HEK293 (cell line): ENCODE results near the gene DOCK4.

Experiments
- CTCF ChIA-PET: fragments of 350-600 bp; formaldehyde crosslinking; extraction: SDS; loops from one replicate; lab custom pipeline; 2021; ENCODE audit warnings: antibody characterized with exemption; lab: Yijun Ruan, JAX
- POLR2A ChIA-PET: fragments of 300-600 bp; formaldehyde crosslinking; extraction: SDS; loops from one replicate; lab custom pipeline; 2020; ENCODE audit warnings: antibody characterized with exemption, inconsistent platforms; lab: Yijun Ruan, JAX
- H3K27ac ChIP-seq: fragments of 200-500 bp; sonication (Bioruptor generic); 2 replicates; pipeline ENCODE4 v1.5.1; 2014; ENCODE audit warnings: low read depth, low read length, control low read depth, inconsistent platforms; ENCODE audit errors: extremely low read depth
- H3K36me3 ChIP-seq, 2 experiments: fragments of 200-500 bp in 1 of 2; sonication (Bioruptor generic) in 1 of 2; 1 replicate in 1 of 2; 2 replicates in 1 of 2; pipeline ENCODE4 v1.5.1; 2014 to 2017; ENCODE audit warnings: inconsistent platforms in 2 of 2, low read length in 2 of 2; ENCODE audit not compliant: control insufficient read depth in 2 of 2, insufficient read depth in 1 of 2
- H3K4me1 ChIP-seq: fragments of 200-500 bp; sonication (Bioruptor generic); 2 replicates; pipeline ENCODE4 v1.5.1; 2014; ENCODE audit warnings: mild to moderate bottlenecking, low read length, inconsistent platforms; ENCODE audit not compliant: control insufficient read depth, insufficient read depth
- H3K4me3 ChIP-seq: 2 replicates; pipeline ENCODE4 v1.5.1; 2011; ENCODE audit warnings: low read depth, mild to moderate bottlenecking, control low read depth, low read length, moderate library complexity
- H3K9me3 ChIP-seq: fragments of 200-500 bp; sonication (Bioruptor generic); 2 replicates; pipeline ENCODE4 v1.5.1; 2014; ENCODE audit warnings: low read depth, low read length, inconsistent platforms; ENCODE audit not compliant: control insufficient read depth, insufficient read depth
- FEZF1 ChIP-seq: fragments of 450-650 bp; formaldehyde crosslinking; IDR thresholded peaks from 2 replicates; pipeline ENCODE4 v1.5.1; 2016; ENCODE audit warnings: missing biosample characterization, missing genetic modification characterization
- HOXD13 ChIP-seq: sonication (generic); formaldehyde crosslinking; IDR thresholded peaks from 2 replicates; pipeline ENCODE4 v1.8.0; 2022; ENCODE audit warnings: missing genetic modification reagents, borderline replicate concordance
- ZEB2 ChIP-seq: fragments of 450-650 bp; formaldehyde crosslinking; IDR thresholded peaks from 2 replicates; pipeline ENCODE4 v1.5.1; 2016; ENCODE audit warnings: missing biosample characterization, missing genetic modification characterization
- ZNF121 ChIP-seq: fragments of 450-650 bp; formaldehyde crosslinking; IDR thresholded peaks from 2 replicates; pipeline ENCODE4 v1.5.1; 2016; ENCODE audit warnings: missing biosample characterization, missing genetic modification characterization
- ZNF350 ChIP-seq: fragments of 450-650 bp; formaldehyde crosslinking; IDR thresholded peaks from 2 replicates; pipeline ENCODE4 v1.5.0; 2017; ENCODE audit warnings: missing biosample characterization, mild to moderate bottlenecking, missing genetic modification characterization
- ZNF394 ChIP-seq: fragments of 450-650 bp; formaldehyde crosslinking; IDR thresholded peaks from 2 replicates; pipeline ENCODE4 v1.5.1; 2016; ENCODE audit warnings: missing biosample characterization, missing genetic modification characterization, mild to moderate bottlenecking, moderate library complexity, borderline replicate concordance
- ZNF529 ChIP-seq: fragments of 450-650 bp; formaldehyde crosslinking; IDR thresholded peaks from 2 replicates; pipeline ENCODE4 v1.5.1; 2017; ENCODE audit warnings: missing genetic modification characterization, missing biosample characterization; ENCODE audit not compliant: insufficient replicate concordance
- ZNF629 ChIP-seq: fragments of 450-650 bp; formaldehyde crosslinking; IDR thresholded peaks from 2 replicates; pipeline ENCODE4 v1.5.1; 2017; ENCODE audit warnings: missing biosample characterization, missing genetic modification characterization
- ZNF664 ChIP-seq: fragments of 450-650 bp; formaldehyde crosslinking; IDR thresholded peaks from 2 replicates; pipeline ENCODE4 v1.5.1; 2016; ENCODE audit warnings: missing biosample characterization, missing genetic modification characterization
- ZSCAN30 ChIP-seq: fragments of 450-650 bp; IDR thresholded peaks from 2 replicates; pipeline ENCODE4 v1.5.1; 2018; ENCODE audit warnings: missing biosample characterization, mild to moderate bottlenecking, missing genetic modification characterization, moderate library complexity
- TF ChIP-seq, protein P1 (sequence below): fragments of 450-650 bp; formaldehyde crosslinking; IDR thresholded peaks from 2 replicates; pipeline ENCODE4 v1.5.1; 2016; ENCODE audit warnings: missing biosample characterization, missing genetic modification characterization
- TF ChIP-seq, protein P2 (sequence below): fragments of 450-650 bp; formaldehyde crosslinking; IDR thresholded peaks from 2 replicates; pipeline ENCODE4 v1.5.1; 2017; ENCODE audit warnings: missing biosample characterization, missing genetic modification characterization
- TF ChIP-seq, protein P3 (sequence below): fragments of 450-650 bp; formaldehyde crosslinking; IDR thresholded peaks from 2 replicates; pipeline ENCODE4 v1.5.1; 2016; ENCODE audit warnings: missing biosample characterization, missing genetic modification characterization
- TF ChIP-seq, protein P4 (sequence below): fragments of 450-650 bp; formaldehyde crosslinking; IDR thresholded peaks from 2 replicates; pipeline ENCODE4 v1.5.1; 2016; ENCODE audit warnings: missing biosample characterization, missing genetic modification characterization, borderline replicate concordance

Gene DOCK4

DNA sequence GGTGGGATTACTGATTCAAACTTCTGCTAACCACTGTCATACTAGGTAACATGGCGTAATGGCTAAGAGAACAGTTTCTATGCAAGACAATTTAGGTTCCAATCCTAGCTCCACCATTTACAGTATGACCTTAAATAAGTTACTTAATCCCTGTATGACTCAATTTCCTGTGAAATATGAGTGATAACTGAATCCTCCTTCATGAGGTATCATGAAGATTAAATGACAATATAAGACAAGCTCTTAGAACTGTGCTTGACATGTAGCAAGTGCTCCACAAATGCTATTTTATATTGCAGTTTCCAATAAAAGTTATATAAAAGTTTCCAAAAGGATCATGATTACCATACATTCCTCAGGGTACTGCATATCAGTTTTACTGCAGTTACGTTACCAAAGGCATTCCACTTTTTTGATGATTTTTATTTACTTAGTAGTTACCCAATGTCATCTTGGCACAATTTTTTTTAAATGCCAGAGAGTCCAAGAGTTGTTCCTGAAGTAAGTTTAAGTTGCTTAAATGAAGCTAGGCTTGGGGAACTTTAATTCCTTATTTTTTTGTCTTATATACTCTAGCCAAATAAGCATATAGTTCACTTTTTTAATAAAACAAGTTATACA is 7.1 kb downstream of the DOCK4 start:
- H3K36me3 ChIP-seq: no peaks in the 10 kb centered on the region
- peaks cover 17% of the 10 kb centered on the region for H3K4me1 ChIP-seq
- POLR2A ChIA-PET: no interaction called here
- no peak overlapping the region for H3K4me3 ChIP-seq
- TF ChIP-seq ZNF529 (tag by site-specific recombination) (no peak), ZNF629 (tag by site-specific recombination) (peak; percentile 66), ZNF121 (no peak), ZEB2 (peak; percentile 37; the same call in 1 of the 2 replicates), ZNF664 (no peak)
- TF ChIP-seq, protein P1, sequence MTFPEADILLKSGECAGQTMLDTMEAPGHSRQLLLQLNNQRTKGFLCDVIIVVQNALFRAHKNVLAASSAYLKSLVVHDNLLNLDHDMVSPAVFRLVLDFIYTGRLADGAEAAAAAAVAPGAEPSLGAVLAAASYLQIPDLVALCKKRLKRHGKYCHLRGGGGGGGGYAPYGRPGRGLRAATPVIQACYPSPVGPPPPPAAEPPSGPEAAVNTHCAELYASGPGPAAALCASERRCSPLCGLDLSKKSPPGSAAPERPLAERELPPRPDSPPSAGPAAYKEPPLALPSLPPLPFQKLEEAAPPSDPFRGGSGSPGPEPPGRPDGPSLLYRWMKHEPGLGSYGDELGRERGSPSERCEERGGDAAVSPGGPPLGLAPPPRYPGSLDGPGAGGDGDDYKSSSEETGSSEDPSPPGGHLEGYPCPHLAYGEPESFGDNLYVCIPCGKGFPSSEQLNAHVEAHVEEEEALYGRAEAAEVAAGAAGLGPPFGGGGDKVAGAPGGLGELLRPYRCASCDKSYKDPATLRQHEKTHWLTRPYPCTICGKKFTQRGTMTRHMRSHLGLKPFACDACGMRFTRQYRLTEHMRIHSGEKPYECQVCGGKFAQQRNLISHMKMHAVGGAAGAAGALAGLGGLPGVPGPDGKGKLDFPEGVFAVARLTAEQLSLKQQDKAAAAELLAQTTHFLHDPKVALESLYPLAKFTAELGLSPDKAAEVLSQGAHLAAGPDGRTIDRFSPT: 0 out of 2 replicates have a peak, but pooled peaks have one; percentile 18
- TF ChIP-seq, protein P2, sequence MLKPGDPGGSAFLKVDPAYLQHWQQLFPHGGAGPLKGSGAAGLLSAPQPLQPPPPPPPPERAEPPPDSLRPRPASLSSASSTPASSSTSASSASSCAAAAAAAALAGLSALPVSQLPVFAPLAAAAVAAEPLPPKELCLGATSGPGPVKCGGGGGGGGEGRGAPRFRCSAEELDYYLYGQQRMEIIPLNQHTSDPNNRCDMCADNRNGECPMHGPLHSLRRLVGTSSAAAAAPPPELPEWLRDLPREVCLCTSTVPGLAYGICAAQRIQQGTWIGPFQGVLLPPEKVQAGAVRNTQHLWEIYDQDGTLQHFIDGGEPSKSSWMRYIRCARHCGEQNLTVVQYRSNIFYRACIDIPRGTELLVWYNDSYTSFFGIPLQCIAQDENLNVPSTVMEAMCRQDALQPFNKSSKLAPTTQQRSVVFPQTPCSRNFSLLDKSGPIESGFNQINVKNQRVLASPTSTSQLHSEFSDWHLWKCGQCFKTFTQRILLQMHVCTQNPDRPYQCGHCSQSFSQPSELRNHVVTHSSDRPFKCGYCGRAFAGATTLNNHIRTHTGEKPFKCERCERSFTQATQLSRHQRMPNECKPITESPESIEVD (tag by site-specific recombination): peak; percentile 72; the same call in 1 of the 2 replicates
- CTCF ChIA-PET: interaction anchor here (0.7 kb wide), 1 partner anchor 95 kb away, joined by 4 read pairs; no protein-coding TSS in a partner anchor
- no peaks in the 10 kb centered on the region for H3K9me3 ChIP-seq
- no peak overlapping the region for H3K27ac ChIP-seq

DNA sequence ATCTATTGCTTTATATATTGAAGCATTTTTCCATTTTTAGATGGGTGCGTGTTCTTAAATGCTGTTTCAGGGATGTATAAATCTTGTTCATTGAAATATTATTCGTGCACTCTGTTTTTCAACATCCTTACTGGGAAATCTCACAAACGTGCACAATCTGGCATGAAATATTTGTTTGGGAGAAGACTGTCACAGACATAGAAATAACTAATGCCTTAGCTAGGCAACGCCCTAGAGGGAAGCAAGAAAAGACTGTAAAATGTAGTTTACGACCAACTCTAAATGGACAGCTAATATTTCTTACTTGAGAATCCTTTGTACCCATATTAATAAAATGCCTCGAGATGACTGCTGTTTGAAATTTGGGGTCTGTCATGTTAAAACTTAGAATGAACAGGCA is 8.9 kb downstream of the DOCK4 start:
- no peaks in the 10 kb centered on the region for H3K36me3 ChIP-seq
- peaks cover 7% of the 10 kb centered on the region; the same call in 1 of the 2 replicates for H3K4me1 ChIP-seq
- POLR2A ChIA-PET: no interaction called here
- H3K27ac ChIP-seq: no peak overlapping the region
- TF ChIP-seq ZNF394 (tag by site-specific recombination) (no peak), ZSCAN30 (tag by site-specific recombination) (no peak), FEZF1 (tag by site-specific recombination) (0 out of 2 replicates have a peak, but pooled peaks have one; percentile 23)
- TF ChIP-seq, protein P2 (tag by site-specific recombination): peak; percentile 71; the same call in 1 of the 2 replicates
- CTCF ChIA-PET: no interaction called here
- H3K4me3 ChIP-seq: no peak overlapping the region
- no peaks in the 10 kb centered on the region for H3K9me3 ChIP-seq

DNA sequence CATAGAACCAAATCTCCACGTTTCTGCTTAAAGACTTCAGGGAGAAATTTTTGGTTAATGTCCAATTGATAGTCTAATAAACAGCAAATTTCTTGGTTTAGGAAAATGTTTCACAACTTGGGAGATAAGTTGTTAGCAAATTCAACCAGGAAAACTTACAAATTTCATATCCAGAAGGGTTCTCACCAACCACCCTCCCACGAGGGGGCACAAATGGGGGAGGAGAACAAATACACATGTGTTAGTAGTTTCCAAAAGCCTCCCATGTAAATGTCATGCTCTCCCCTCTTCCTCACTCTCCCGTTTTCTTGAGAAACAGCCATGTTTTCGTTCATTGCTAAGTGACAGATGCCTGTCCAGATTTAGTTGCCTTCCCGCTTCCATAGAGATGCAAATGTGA is 10.5 kb downstream of the DOCK4 start:
- CTCF ChIA-PET: no interaction called here
- TF ChIP-seq ZNF121 (no peak), ZNF350 (tag by site-specific recombination) (no peak), HOXD13 (CRISPR knock-in tag) (no peak)
- TF ChIP-seq, protein P3, sequence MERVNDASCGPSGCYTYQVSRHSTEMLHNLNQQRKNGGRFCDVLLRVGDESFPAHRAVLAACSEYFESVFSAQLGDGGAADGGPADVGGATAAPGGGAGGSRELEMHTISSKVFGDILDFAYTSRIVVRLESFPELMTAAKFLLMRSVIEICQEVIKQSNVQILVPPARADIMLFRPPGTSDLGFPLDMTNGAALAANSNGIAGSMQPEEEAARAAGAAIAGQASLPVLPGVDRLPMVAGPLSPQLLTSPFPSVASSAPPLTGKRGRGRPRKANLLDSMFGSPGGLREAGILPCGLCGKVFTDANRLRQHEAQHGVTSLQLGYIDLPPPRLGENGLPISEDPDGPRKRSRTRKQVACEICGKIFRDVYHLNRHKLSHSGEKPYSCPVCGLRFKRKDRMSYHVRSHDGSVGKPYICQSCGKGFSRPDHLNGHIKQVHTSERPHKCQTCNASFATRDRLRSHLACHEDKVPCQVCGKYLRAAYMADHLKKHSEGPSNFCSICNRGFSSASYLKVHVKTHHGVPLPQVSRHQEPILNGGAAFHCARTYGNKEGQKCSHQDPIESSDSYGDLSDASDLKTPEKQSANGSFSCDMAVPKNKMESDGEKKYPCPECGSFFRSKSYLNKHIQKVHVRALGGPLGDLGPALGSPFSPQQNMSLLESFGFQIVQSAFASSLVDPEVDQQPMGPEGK (tag by site-specific recombination): no peak
- TF ChIP-seq, protein P4, sequence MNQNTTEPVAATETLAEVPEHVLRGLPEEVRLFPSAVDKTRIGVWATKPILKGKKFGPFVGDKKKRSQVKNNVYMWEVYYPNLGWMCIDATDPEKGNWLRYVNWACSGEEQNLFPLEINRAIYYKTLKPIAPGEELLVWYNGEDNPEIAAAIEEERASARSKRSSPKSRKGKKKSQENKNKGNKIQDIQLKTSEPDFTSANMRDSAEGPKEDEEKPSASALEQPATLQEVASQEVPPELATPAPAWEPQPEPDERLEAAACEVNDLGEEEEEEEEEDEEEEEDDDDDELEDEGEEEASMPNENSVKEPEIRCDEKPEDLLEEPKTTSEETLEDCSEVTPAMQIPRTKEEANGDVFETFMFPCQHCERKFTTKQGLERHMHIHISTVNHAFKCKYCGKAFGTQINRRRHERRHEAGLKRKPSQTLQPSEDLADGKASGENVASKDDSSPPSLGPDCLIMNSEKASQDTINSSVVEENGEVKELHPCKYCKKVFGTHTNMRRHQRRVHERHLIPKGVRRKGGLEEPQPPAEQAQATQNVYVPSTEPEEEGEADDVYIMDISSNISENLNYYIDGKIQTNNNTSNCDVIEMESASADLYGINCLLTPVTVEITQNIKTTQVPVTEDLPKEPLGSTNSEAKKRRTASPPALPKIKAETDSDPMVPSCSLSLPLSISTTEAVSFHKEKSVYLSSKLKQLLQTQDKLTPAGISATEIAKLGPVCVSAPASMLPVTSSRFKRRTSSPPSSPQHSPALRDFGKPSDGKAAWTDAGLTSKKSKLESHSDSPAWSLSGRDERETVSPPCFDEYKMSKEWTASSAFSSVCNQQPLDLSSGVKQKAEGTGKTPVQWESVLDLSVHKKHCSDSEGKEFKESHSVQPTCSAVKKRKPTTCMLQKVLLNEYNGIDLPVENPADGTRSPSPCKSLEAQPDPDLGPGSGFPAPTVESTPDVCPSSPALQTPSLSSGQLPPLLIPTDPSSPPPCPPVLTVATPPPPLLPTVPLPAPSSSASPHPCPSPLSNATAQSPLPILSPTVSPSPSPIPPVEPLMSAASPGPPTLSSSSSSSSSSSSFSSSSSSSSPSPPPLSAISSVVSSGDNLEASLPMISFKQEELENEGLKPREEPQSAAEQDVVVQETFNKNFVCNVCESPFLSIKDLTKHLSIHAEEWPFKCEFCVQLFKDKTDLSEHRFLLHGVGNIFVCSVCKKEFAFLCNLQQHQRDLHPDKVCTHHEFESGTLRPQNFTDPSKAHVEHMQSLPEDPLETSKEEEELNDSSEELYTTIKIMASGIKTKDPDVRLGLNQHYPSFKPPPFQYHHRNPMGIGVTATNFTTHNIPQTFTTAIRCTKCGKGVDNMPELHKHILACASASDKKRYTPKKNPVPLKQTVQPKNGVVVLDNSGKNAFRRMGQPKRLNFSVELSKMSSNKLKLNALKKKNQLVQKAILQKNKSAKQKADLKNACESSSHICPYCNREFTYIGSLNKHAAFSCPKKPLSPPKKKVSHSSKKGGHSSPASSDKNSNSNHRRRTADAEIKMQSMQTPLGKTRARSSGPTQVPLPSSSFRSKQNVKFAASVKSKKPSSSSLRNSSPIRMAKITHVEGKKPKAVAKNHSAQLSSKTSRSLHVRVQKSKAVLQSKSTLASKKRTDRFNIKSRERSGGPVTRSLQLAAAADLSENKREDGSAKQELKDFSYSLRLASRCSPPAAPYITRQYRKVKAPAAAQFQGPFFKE (tag by site-specific recombination): no peak

More for the DNA sequence above, 10.5 kb downstream of the DOCK4 start:
- POLR2A ChIA-PET: no interaction called here
- Histone ChIP-seq H3K9me3 (no peaks in the 10 kb centered on the region), H3K4me1 (peaks cover 7% of the 10 kb centered on the region; the same call in 1 of the 2 replicates), H3K4me3 (no peak overlapping the region), H3K36me3 (no peaks in the 10 kb centered on the region), H3K27ac (no peak overlapping the region)
